ENCODE results near the gene FIGLA. TPM values are rescaled to one million over a fixed set of nuclear protein-coding genes. Genes with fewer than 3 reads are reported as not detected.
"Not testable (repeated sequence)": the region's sequence is repeated elsewhere in the genome, so short reads cannot be mapped to it uniquely, and the experiment has no call there.

The FIGLA gene
- total RNA-seq, 2 experiments from 2014 or later, result not detected

- H3K27me3 Mint-ChIP-seq (ENCODE audit: low read depth), result no peaks in the 10 kb centered on the region
- no peak overlapping the region for H3K27ac Mint-ChIP-seq
- H3K4me3 Mint-ChIP-seq, result no peak overlapping the region
- DNase-seq, result no peak
- ChIA-PET CTCF (no interaction called here), POLR2A (no interaction called here)
- no peaks in the 10 kb centered on the region for H3K9me3 Mint-ChIP-seq (ENCODE audit: insufficient read depth)
- H3K4me1 Mint-ChIP-seq (ENCODE audit: low read depth), result no peaks in the 10 kb centered on the region
- no peaks in the 10 kb centered on the region for H3K36me3 Mint-ChIP-seq (ENCODE audit: low read depth)
- ATAC-seq, result no peak
Measured at GRCh38 chr2:70750320-70750719, 40.1 kb downstream of the FIGLA start.

- DNase-seq, result no peak
- Mint-ChIP-seq H3K4me1 (ENCODE audit: low read depth) (no peaks in the 10 kb centered on the region), H3K4me3 (no peak overlapping the region), H3K36me3 (ENCODE audit: low read depth) (no peaks in the 10 kb centered on the region), H3K9me3 (ENCODE audit: insufficient read depth) (no peaks in the 10 kb centered on the region), H3K27me3 (ENCODE audit: low read depth) (peaks cover 2% of the 10 kb centered on the region), H3K27ac (no peak overlapping the region)
- no peak for ATAC-seq
- ChIA-PET CTCF (interaction anchor here (0.8 kb wide), 1 partner anchor 20 kb away, joined by 3 read pairs; no protein-coding TSS in a partner anchor), POLR2A (no interaction called here)
Measured at GRCh38 chr2:70748002-70748784, 42.2 kb downstream of the FIGLA start.

DNA sequence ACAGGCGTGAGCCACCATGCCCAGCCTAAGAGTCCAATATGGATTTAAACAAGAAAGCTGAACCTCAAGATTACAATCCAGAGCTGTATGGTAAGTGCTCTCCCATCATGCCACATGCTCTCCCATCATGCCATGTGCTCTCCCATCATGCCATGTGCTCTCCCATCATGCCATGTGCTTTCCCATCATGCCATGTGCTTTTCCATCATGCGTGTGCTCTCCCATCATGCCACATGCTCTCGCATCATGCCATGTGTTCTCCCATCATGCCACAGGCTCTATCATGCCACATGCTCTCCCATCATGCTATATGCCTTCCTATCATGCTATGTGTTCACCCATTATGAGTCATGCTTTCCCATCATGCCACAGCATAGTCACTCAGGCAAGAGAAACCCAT lies 43.2 kb downstream of the FIGLA start:
- peaks cover 2% of the 10 kb centered on the region for H3K27me3 Mint-ChIP-seq (ENCODE audit: low read depth)
- no peaks in the 10 kb centered on the region for H3K36me3 Mint-ChIP-seq (ENCODE audit: low read depth)
- CTCF ChIA-PET, result no interaction called here

DNA sequence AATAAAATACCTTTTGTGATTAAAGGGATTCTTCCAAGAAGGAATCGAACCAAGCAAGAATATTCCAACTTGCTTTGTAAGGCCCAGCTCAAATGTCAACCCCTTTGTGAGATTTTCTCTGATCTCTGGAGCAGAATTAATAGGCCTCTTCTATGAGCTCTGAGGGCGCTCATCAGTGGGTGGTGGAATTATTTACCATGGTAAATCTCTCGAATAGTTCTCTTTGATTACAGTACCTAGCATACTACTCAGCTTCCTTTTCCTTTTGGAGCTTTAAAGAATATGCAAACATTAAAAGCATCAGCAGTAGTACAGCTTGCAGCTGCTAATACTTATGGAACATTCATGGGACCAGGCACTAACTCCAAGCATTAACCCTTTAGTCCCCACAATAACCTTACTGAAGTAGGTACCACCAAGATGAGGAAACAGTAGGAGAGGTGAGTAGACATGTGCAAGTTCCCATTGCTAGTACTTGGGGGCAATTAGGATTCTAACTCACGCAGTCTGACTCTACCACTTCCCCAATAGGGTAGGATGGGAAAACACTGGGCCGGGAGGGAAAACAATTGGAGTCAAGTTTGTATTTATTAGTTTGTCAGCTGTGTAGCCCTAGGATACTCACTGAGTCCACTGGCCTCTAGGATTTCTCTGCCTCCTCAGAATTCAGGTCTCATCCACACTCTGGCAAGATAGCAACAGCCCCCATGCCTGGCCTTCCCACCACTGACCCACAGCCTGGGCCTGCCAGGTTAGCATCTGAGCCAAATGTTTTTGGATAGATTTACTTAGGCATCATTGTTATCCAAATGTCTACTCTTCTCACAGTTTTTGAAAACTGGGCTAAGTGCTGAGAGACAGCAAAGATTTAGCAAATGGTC lies 44.1 kb downstream of the FIGLA start:
- CTCF ChIA-PET, result no interaction called here
- Mint-ChIP-seq H3K4me3 (no peak overlapping the region), H3K36me3 (ENCODE audit: low read depth) (no peaks in the 10 kb centered on the region), H3K4me1 (ENCODE audit: low read depth) (no peaks in the 10 kb centered on the region), H3K27ac (no peak overlapping the region), H3K9me3 (ENCODE audit: insufficient read depth) (no peaks in the 10 kb centered on the region), H3K27me3 (ENCODE audit: low read depth) (peaks cover 5% of the 10 kb centered on the region)
- POLR2A ChIA-PET, result no interaction called here
- DNase-seq, result no peak
- no peak for ATAC-seq

More for the DNA sequence above, 43.2 kb downstream of the FIGLA start:
- Mint-ChIP-seq H3K4me3 (no peak overlapping the region), H3K27ac (no peak overlapping the region), H3K4me1 (ENCODE audit: low read depth) (no peaks in the 10 kb centered on the region), H3K9me3 (ENCODE audit: insufficient read depth) (no peaks in the 10 kb centered on the region)
- DNase-seq (no peak), ATAC-seq (no peak)
- POLR2A ChIA-PET, result no interaction called here

DNA sequence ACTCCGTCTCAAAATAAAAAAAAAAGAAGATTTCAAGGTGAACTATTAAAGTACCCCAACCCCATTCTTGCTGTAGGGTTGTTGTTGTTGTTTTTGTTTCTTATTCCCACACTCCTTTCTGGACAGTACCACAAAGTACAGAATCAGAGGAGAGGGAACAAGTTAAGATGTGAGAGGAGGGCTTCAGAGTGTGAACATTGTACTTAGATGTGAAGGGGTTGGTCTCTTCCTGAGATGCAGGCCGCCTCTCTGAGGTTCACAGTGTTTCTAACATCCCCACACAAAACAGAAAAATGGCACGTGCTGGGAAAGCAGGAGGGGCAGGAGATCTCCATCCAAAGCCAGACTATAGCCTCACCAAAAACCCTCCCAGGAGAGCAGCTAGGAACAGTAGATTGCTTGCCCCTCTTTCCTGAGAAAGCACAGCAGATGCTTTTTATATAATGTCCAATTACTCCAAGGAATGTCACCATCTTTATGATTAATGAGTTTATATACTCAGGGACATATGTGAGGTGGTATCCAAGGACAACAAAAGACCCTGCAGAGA lies 45.1 kb downstream of the FIGLA start:
- Mint-ChIP-seq H3K36me3 (ENCODE audit: low read depth) (no peaks in the 10 kb centered on the region), H3K9me3 (ENCODE audit: insufficient read depth) (no peaks in the 10 kb centered on the region), H3K4me1 (ENCODE audit: low read depth) (no peaks in the 10 kb centered on the region), H3K4me3 (no peak overlapping the region), H3K27me3 (ENCODE audit: low read depth) (peaks cover 9% of the 10 kb centered on the region), H3K27ac (no peak overlapping the region)
- ATAC-seq (no peak), DNase-seq (no peak)
- ChIA-PET CTCF (no interaction called here), POLR2A (no interaction called here)

GRCh38 chr2:70744397-70744796 lies 46.0 kb downstream of the FIGLA start:
- Mint-ChIP-seq H3K27me3 (ENCODE audit: low read depth) (peaks cover 9% of the 10 kb centered on the region), H3K27ac (no peak overlapping the region), H3K9me3 (ENCODE audit: insufficient read depth) (no peaks in the 10 kb centered on the region), H3K4me3 (no peak overlapping the region), H3K4me1 (ENCODE audit: low read depth) (no peaks in the 10 kb centered on the region), H3K36me3 (ENCODE audit: low read depth) (no peaks in the 10 kb centered on the region)
- ChIA-PET CTCF (no interaction called here), POLR2A (no interaction called here)
- no peak for ATAC-seq
- DNase-seq, result no peak

DNA sequence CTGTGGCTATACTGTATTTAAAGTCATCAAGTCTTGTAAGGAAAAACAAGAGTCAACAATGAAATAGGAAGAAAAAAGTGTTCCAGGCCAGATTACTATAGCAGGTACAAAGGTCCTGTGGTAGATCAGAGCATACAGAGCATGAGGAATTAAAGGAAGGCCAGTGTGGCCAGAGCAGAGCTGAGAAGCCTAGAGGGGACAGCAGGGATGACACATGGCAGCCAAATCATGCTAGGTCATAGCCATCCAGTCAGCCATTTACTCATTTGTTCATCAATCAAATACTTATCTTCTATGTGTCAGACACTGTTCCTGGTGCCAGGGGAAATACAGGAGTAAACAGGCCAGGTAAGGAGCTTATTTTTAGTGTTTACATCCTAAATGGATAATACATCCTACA lies 46.8 kb downstream of the FIGLA start:
- DNase-seq (no peak), ATAC-seq (no peak)
- H3K4me1 Mint-ChIP-seq (ENCODE audit: low read depth), result no peaks in the 10 kb centered on the region
- H3K36me3 Mint-ChIP-seq (ENCODE audit: low read depth), result no peaks in the 10 kb centered on the region
- H3K27ac Mint-ChIP-seq, result no peak overlapping the region
- H3K9me3 Mint-ChIP-seq (ENCODE audit: insufficient read depth), result no peaks in the 10 kb centered on the region
- H3K27me3 Mint-ChIP-seq (ENCODE audit: low read depth), result peaks cover 9% of the 10 kb centered on the region
- POLR2A ChIA-PET, result no interaction called here
- no peak overlapping the region for H3K4me3 Mint-ChIP-seq
- CTCF ChIA-PET, result no interaction called here

- no peak overlapping the region for H3K4me3 Mint-ChIP-seq
- H3K36me3 Mint-ChIP-seq (ENCODE audit: low read depth), result no peaks in the 10 kb centered on the region
- CTCF ChIA-PET, result no interaction called here
- no peak for DNase-seq
- H3K27ac Mint-ChIP-seq, result no peak overlapping the region
- ATAC-seq, result no peak
- POLR2A ChIA-PET, result no interaction called here
- H3K4me1 Mint-ChIP-seq (ENCODE audit: low read depth), result no peaks in the 10 kb centered on the region
- peaks cover 13% of the 10 kb centered on the region for H3K27me3 Mint-ChIP-seq (ENCODE audit: low read depth)
- no peaks in the 10 kb centered on the region for H3K9me3 Mint-ChIP-seq (ENCODE audit: insufficient read depth)
Measured at GRCh38 chr2:70743068-70743467, 47.4 kb downstream of the FIGLA start.

DNA sequence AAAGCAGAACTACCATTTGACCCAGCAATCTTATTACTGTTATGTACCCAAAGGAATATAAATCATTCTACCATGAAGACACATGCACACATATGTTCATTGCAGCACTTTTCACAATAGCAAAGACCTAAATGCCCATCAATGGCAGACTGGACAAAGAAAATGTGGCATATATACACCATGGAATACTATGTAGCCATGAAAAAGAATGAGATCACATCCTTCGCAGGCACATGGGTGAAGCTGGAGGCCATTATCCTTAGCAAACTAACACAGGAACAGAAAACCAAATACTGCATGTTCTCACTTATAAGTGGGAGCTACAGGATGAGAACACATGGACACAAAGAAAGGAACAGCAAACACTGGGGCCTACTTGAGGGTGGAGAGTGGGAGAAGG lies 51.0 kb downstream of the FIGLA start:
- H3K36me3 Mint-ChIP-seq (ENCODE audit: low read depth); H3K9me3 Mint-ChIP-seq (ENCODE audit: insufficient read depth); ATAC-seq; H3K27ac Mint-ChIP-seq; H3K4me1 Mint-ChIP-seq (ENCODE audit: low read depth); CTCF ChIA-PET; H3K4me3 Mint-ChIP-seq; POLR2A ChIA-PET; DNase-seq: not testable (repeated sequence)
- H3K27me3 Mint-ChIP-seq (ENCODE audit: low read depth), result peaks cover 13% of the 10 kb centered on the region

DNA sequence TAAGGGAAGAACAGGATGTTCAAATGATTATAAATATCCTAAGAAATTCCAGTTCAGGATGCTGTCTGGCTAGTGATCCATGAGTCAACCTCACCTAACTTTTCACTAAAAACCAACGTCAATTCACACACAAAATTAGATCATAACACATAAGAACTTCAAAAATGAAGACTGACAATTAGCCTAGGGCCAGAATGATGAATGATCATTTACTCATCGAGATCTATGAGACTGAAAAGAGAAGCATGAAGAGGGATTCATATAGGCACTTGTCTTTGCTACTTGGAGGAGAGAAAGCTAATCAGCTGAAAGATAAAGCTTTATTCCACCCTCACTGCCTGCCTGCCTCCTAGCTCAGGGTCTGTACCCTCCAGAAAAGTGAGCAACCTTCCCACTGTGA lies 52.3 kb downstream of the FIGLA start:
- H3K4me1 Mint-ChIP-seq (ENCODE audit: low read depth), result peaks cover 4% of the 10 kb centered on the region
- H3K9me3 Mint-ChIP-seq (ENCODE audit: insufficient read depth), result no peaks in the 10 kb centered on the region
- no peak overlapping the region for H3K27ac Mint-ChIP-seq
- H3K36me3 Mint-ChIP-seq (ENCODE audit: low read depth), result no peaks in the 10 kb centered on the region
- ChIA-PET POLR2A (interaction anchor here (0.8 kb wide), 1 partner anchor 51 kb away, joined by 3 read pairs; no protein-coding TSS in a partner anchor), CTCF (interaction anchor here (1.4 kb wide), 1 partner anchor 164 kb away, joined by 3 read pairs; no protein-coding TSS in a partner anchor)
- H3K4me3 Mint-ChIP-seq, result no peak overlapping the region
- ATAC-seq, result no peak
- peaks cover 13% of the 10 kb centered on the region for H3K27me3 Mint-ChIP-seq (ENCODE audit: low read depth)
- DNase-seq, result no peak

GRCh38 chr2:70735071-70735470 lies 55.4 kb downstream of the FIGLA start:
- Mint-ChIP-seq H3K27me3 (ENCODE audit: low read depth) (peaks cover 6% of the 10 kb centered on the region), H3K4me1 (ENCODE audit: low read depth) (peaks cover 4% of the 10 kb centered on the region), H3K36me3 (ENCODE audit: low read depth) (no peaks in the 10 kb centered on the region), H3K27ac (no peak overlapping the region), H3K9me3 (ENCODE audit: insufficient read depth) (no peaks in the 10 kb centered on the region), H3K4me3 (no peak overlapping the region)
- DNase-seq (no peak), ATAC-seq (no peak)
- POLR2A ChIA-PET, result no interaction called here
- CTCF ChIA-PET, result no interaction called here

- no peak overlapping the region for H3K4me3 Mint-ChIP-seq
- peaks cover 6% of the 10 kb centered on the region for H3K27me3 Mint-ChIP-seq (ENCODE audit: low read depth)
- no peak for DNase-seq
- ChIA-PET CTCF (no interaction called here), POLR2A (no interaction called here)
- H3K9me3 Mint-ChIP-seq (ENCODE audit: insufficient read depth), result no peaks in the 10 kb centered on the region
- peaks cover 4% of the 10 kb centered on the region for H3K4me1 Mint-ChIP-seq (ENCODE audit: low read depth)
- H3K36me3 Mint-ChIP-seq (ENCODE audit: low read depth), result no peaks in the 10 kb centered on the region
- no peak overlapping the region for H3K27ac Mint-ChIP-seq
- ATAC-seq, result no peak
Measured at GRCh38 chr2:70733646-70734180, 56.7 kb downstream of the FIGLA start.

Data from activated CD8-positive, alpha-beta T cell treated with anti-CD3 and anti-CD28 coated beads, Interleukin-2, amount 10 ng/mL, durations not matched to agents 7 days and 5 days (primary cell).